Stimulated activated CD4-positive, alpha-beta T cell treated with anti-CD3 and anti-CD28 coated beads, Interleukin-4, amount 100 ng/mL, for 1 hour (primary cell): ENCODE results near the gene TGIF1.
A peak's percentile ranks its signal among the peaks of the same experiment; 100 is the strongest.
"Not testable (repeated sequence)": the region's sequence is repeated elsewhere in the genome, so short reads cannot be mapped to it uniquely, and the experiment has no call there.

ENCODE experiments used
- DNase-seq: peaks from one replicate; pipeline ENCODE4 v3.0.0-alpha.2; 2020

TGIF1 gene

DNA sequence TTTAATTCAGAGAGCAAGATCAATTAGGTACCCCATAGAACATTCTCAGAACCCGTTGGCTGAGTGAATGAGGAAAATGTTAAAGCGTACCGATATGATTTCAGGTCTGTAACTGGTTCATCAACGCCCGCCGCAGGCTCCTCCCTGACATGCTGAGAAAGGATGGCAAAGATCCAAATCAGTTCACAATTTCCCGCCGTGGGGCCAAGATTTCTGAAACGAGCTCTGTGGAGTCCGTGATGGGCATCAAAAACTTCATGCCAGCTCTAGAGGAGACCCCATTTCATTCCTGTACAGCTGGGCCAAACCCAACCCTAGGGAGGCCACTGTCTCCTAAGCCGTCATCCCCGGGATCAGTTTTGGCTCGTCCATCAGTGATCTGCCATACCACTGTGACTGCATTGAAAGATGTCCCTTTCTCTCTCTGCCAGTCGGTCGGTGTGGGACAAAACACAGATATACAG, 7.3 kb downstream of the TGIF1 start:
- no peak for DNase-seq

DNA sequence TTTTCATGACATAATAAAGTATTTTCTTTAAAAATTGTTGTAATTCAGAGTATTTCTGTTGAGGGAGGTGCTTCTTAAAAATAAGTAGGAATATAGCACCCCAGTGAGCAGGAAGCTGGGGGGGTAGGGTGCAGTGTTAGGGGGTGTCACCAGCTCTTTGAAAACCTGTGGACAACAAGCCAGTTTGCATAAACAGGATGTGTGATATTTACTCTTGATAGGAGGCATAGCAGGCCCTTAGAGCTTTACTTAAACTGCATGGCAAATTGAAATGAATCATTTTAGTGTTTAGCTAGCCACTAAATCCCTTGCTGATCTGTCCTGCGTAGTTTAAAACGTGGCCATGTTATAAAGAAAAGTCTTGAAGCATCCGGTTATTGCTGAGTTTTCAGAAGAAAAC, 8.4 kb downstream of the TGIF1 start:
- DNase-seq, result no peak

DNA sequence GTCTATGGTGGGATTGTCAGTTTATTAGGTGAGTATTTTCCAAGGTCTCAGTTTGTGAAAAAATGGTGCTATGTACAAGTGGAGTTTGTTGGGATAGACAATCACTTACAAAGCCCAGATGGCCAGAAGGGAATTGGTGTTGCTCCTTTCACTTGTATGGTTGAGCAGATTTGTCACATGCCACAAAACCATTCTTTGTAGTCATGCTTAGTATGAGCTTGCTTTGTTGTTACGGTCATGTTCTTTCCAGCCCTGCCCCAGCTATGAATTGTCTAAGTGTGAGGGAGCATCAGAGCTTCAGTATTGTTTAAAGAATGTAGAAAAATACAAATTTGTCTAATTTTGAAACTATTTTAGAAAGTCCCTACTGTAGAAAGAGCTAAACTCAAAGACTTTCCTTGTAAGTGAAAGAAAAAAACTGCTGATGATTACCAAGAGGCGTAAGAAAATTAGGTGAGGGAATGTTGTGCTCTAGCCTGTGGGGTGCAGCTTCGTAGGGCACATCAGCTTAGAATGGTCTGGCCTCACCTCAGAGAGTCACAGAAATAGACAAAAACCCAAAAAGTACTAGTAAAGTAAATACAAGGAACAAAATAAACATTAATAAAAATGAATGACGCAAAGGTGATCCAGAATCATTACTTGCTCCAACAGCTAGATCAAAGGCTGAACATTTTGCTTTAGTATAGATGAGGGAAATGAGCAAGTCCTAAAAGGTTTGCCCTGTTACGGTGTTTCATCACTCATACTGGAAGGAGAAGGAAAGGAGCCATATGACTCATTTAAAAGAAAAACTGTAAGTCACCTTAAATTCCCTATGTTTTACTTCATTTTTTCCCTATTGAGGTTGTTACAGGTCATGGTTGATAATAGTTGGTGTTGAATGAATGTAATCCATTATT, 9.2 kb downstream of the TGIF1 start:
- DNase-seq, result no peak

DNA sequence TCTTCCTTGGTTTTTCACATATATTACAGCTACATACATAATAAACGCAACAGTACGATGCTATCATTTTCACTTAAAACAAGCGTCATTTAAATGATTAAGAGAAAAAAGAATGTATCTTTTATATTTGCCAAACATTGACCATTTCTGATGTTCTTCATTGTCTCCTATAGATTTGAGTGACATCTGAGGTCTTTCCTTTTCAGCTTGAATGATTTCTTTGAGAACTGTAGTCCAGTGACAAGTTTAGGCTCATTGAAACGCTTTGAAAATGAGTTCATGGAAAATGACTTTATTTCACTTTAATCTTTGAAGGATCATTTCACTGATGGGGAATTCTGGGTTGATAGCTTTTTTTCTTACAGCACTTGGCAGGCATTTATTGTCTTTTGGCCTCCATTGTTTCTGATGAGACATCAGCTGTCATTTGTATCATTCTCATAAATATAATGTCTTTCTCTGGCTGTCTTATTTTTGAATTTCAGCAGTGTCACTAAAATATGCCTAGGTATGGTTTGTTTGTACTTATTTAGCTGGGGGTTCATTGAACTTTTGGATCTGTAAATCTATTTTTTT, 10.9 kb downstream of the TGIF1 start:
- DNase-seq, result no peak

DNA sequence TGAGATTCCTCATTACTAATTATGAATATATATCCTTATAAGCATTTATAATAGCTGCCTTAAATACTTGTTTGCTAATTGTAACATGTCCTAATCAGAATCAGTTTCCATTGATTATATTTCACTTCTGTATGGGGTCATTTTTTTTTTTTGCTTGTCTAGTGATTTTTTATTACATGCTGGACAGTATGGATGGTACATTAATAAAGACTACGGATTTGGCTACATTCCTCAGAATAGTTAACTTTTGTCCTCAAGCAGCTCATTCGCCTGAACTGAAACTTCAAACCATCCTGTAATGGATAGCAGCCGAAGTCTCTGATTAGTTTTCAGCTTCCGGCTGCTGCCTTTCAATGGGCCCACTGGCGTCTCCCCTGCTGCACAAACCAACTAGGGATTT, 11.7 kb downstream of the TGIF1 start:
- DNase-seq, result no peak

DNA sequence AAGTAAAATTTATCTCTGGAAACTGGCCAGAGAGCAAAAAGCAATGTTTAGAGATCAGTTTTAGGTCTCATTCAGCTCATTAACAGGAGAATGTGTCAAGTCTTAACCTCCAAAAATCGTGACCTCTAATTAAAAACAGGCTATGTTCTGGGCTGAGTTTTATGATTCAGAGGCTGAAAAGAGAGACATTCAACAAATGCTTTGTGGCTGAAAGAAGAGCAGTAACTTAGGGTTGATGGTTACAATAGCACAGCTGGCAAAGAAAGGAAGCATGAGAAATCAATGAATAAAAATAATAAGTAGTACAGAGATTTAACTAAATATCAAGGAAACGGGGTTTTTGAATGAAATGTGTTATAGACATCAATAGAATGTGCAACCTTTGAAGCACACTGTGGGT, 13.1 kb downstream of the TGIF1 start:
- no peak for DNase-seq

DNA sequence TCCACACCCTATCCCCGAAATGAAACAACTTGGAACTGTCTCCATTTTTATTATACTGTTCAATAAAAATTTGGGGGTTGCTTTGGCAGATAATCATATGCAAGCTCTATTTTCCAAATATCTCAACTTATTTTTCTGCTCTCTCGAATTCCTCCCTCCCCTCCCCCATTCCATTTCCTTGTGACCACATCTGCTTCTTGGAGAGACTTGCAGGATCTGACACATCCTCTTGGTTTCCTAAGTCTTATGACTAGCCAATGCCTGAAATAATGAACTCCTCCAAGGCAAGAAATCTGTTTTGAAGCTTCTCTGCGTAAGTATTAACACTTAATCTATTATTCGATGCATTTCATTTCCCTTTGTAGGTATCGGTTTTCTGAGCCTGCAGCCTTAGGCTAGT, 16.1 kb downstream of the TGIF1 start:
- DNase-seq, result no peak

DNA sequence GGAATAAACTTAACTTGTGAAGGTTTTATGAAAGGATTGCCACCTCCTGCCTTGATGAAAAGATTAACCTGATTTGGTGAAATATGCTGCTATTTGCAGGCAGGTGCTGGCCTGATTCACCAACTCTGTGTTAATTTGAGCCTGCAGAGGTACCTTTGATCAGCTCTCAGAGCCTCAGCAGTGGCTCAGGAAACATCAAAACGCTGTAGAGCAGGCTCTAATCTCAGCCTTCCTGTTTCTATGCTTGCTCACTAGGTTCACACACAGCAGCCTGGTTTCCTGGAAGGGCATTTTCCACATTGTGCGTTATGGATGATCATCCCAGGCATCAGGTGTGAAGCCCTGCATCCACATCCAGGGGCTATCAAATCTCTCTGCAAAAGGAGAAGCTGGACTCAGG, 16.9 kb downstream of the TGIF1 start:
- DNase-seq, result no peak

DNA sequence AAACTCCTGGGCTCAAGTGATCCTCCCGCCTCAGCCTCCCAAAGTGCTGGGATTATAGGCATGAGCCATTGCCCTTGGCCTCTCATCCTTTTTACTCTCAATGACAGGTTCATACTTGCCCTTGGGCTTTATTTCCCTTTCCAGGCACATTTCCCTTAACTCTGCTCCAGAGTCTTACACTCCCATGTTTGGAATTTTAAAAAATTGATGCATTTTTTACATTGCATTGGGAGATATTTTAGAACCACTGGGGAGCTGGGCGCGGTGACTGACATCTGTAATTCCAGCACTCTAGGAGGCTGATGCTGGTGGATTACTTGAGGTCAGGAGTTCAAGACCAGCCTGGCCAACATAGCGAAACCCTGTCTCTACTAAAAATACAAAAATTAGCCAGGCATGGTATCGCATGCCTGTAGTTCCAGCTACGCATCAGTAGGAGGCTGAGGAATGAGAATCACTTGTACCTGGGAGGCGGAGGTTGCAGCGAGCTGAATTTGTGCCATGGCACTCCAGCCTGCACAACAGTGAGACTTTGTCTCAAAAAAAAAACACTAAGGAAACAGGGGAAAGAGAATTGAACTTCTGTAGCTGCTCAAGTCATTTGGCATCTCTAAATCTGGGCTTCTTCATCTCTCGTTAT, 18.2 kb downstream of the TGIF1 start:
- no peak for DNase-seq

DNA sequence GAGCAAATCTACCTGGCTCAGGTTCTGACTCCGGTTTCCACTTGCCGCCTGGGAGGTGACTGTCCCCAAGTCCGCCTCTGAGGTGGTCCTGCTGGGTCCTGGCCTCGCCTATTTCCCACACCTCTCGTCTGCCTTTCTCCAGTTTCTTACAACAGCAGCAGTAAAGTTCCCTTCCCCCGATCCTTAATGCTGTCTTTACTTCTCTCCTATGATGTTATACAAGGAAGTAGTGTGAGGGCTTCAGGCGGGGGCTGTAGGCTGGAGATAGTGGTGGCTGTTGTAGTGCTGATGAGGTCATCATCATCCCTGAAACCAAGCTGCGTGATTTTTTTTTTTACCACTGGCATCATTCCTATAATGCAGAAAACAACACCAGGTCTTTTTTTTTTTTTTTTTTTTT, 18.9 kb downstream of the TGIF1 start:
- no peak for DNase-seq

DNA sequence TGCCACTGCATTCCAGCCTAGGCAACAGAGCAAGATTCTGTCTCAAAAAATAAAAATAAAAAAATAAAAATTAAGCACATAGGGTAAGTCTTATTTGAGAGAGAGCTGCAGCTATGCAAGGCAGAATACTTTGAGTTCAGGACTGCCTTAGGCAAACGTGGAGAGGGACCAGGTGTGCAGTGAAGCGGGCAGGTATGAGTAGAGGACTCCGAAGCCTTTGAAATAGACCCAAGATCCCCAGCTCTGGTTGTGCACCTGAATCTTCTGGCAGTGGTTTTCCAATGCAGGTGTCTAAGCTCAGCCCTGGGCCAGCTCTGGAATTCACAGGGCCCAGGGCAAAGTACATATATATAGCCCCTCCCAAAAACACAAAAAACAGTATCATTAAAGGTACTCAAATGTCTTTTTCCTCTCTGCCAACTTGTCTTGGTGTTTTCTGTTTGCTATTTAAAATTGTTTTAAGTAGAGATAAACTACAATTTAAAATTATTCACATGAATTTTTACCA, 21.2 kb downstream of the TGIF1 start:
- DNase-seq, result no peak

DNA sequence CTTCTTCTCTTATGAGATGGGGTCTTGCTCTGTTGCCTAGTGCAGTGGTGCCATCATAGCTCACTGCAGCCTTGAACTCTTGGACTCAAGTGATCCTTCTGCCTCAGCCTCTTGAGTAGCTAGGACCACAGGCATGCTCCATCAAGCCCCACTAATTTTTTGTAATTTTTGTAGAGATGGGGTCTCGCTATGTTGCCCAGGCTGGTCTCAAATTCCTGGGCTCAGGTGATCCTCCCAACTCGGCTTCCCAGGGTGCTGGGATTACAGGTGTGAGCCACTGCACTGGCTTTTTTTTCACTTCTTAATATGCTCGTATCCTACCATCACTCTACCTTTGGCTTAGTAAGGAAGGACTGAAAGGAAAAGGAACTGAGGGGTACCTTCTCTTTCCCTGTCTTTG, 22.1 kb downstream of the TGIF1 start:
- DNase-seq, result not testable (repeated sequence)

DNA sequence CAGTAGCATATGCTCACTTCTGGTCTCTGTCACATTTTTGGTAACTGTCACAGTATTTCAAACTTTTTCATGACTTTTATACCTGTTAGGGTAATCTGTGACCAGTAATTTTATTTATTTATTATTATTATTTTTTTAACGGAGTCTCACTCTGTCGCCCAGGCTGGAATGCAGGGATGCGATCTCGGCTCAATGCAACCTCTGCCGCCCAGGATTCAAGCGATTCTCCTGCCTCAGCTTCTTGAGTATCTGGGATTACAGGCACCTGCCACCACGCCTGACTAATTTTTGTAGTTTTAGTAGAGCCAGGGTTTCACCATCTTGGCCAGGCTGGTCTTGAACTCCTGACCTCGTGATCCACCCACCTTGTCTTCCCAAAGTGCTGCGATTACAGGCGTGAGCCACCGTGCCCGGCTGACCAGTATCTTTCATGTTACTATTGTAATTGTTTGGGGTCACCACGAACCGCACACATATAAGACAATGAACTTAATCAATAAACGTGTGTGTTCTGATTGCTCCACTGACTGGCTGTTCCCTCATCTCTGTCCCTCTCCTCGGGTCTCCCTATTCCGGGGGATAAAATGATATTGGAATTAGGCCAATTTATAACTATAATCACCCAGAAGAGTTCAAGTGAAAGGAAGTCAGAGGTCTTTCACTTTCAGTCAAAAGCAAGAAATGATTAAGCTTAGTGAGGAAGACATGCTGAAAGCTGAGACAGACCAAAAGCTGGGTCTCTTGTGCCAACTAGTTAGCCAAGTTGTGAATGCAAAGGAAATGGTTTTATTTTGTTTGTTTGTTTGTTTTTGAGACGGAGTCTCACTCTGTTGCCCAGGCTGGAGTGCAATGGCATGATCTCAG, 22.9 kb downstream of the TGIF1 start:
- DNase-seq, result no peak

DNA sequence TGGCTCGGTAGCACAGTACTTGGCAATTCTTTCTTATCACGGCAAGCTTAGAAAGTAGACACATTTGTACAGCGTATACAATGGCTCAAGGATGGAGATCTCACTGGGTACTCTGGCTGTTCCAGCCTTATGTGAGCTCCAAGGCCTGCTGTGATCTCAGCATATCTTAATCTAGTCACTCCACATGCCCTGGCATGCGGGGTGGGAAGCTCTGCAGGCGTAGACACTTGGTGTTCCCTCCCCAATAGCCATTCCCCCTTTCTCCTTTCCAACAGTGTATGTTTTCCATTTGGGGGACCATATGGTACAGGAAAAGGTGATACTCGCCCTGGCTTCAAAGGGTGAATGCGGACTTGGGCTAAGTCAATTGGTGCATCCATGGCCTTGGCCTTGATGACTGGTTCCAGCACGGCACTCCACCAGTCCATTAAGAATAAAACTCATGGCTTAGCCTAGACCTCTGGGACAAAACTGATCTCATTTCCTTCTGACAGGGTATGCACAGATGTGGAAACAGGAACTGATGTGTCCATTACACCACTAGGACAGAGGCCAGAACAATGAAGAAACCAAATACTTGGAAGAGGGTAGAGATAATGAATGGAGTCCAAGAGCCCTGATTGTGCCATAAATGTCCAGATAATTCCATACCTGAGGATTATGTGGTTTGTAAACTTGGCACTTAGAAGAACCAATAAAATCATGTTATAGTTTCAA, 28.4 kb downstream of the TGIF1 start:
- no peak for DNase-seq

DNA sequence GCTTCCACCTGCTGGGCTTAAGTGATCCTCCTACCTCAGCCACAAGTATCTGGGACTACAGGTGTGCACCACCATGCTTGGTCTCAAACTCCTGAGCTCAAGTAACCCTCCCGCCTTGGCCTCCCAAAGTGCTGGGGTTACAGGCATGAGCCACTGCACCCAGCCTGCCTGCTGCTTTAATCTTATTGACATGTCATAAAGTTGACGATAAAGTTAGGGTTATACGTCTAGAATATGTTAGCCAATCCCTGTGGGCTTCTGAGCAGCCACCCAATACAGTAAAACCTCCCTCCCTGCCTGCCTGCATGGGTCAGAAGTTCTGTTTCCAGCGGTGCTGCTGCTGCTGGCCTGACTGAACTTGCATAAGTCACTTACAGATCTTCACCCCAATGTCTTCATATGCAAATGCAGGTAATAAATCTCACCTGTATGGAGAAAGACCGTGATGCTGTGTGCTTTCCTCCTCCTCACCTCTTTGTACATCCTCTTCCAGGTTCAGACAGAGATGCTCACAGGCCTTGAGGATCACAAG, 30.1 kb downstream of the TGIF1 start:
- DNase-seq, result no peak

DNA sequence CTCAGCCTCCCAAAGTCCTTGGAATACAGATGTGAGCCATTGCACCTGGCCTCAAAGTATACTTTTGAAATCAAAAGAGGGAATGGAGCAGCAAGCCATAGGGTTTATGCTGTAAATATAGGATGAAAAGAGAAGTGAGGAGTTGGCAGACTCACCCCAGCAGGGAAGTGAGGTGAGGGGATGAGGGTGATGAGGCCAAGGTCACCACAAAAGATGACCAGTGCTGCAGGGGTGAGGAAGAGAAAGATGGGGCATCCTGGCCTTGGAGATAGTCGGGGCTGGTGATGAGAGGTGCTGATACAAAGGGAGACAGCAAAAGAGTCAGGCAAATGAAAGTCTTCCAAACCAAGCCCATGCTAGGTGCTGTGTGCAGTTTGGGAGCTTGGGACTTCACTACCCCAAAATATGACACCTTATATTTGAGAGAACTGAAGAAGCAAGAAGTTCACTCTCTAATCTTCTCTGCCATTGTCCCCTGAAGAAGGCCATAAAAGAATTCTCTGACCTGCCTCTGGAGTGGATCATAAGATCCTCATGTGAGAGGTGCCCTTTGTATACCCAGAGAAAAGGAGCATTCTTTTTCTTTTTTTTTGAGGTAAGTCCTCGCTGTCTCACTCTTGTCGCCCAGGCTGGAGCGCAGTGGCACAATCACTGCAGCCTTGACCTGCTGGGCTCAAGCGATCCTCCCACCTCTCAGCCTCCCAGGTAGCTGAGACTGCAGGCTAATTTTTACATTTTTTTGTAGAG, 31.0 kb downstream of the TGIF1 start:
- no peak for DNase-seq

DNA sequence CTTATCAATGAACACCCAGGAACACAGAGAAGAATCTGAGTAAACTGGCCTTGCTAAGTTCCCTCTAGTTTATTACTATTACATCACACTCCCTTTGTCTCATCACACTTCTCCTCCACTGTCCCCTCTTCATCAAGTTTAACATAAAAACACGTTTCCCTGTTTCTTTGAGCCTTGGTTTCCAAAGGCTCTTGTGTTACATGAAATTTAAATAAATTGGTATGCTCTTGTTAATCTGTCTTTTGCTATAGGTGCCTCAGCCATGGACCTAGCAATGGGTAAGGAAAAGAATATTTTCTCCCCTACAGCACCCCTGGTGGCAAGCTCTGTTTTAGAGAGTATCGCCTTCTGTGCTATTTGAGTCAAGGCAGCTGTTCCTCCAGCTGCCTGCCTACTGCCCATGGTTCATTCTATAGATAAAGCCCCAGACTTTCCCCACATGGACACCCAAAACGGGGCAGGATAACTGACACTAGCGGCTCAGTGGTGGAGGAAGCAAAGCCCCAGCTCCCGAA, 31.8 kb downstream of the TGIF1 start:
- DNase-seq, result peak; percentile 8

DNA sequence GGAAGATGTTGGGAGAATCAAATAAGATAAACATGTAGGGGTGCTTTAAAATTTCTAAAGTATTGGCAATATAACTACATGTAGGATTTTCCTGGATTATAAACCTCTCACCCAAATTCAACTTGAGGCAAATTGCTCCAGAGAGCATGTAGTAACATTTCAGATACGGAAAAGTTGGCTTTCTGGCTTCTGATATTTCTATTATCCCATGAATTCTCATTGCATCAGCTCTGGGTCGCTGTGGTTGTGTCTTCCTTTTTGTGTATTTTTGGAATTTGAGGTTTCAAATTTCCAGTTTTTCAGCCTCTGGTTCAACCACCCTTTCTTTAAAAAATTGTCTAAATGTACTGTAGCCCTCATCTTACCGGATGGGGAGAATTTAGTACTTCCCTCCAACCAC, 32.3 kb downstream of the TGIF1 start:
- no peak for DNase-seq

DNA sequence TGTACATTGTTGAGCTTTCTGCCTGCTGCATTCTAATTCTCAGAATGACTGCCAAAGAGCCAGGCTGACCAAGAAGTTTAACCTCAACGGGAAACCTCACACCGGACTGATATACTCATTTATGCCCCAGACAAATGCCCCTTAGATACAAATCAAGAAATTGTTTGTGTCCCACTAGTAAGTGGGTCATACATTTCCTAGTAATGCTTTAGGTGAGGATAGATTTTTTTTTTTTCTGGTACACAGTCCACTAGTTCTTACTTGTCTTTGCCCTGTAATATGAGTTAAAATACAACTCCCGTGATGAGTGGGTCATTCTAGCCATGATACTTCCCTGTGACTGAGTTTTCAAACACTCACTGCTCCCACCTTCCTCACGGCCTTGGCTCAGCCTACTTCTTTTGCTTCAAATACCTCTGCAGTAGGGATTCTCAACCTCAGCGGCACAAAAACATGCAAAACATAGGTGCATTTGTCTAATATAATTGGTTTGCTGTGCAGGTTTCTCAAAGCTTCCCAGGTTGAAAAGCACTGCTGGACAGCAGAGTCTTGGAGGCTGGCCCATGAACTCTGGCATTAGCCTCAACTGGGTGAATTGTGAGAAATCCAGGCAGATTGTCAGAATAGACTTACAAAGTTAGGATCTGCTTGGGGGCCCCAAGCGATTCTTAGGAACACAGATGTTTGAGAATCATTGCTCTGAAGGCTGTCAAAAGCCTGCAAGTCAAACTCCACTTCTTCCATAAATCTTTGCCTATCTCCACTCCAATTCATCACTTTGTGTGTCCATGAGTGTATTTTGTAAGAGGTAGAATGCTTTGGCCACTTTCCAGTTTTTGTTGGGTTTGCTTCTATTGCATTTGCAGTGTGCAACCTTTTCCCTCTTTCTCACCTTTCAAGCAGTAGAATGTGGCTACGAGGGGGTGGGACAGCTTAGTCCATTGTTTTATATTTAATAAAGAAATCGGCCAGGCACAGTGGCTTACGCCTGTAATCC, 35.5 kb downstream of the TGIF1 start:
- no peak for DNase-seq

DNA sequence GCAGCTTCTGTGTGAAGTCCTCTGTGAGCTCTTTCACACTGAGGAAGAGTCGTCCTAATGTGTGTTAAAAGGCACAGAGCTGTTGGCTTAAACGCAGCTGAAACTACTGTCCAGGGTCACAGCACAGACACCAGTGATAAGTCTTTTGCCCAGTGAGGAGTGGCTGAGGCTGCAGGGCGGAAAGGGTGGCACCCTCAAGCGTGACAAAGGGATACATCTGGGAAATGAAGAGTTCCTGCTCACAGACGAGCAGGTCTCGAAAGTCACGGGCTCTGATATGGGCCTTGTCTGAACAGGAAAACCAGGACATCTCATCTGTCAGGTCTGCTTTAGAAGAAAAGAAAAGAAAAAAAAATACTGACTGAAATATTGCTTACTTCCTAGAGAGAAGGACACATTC, 36.5 kb downstream of the TGIF1 start:
- DNase-seq, result no peak
